ENCODE results near the gene SINHCAF.
"Not testable (repeated sequence)": the region's sequence is repeated elsewhere in the genome, so short reads cannot be mapped to it uniquely, and the experiment has no call there.

Gene SINHCAF

DNA sequence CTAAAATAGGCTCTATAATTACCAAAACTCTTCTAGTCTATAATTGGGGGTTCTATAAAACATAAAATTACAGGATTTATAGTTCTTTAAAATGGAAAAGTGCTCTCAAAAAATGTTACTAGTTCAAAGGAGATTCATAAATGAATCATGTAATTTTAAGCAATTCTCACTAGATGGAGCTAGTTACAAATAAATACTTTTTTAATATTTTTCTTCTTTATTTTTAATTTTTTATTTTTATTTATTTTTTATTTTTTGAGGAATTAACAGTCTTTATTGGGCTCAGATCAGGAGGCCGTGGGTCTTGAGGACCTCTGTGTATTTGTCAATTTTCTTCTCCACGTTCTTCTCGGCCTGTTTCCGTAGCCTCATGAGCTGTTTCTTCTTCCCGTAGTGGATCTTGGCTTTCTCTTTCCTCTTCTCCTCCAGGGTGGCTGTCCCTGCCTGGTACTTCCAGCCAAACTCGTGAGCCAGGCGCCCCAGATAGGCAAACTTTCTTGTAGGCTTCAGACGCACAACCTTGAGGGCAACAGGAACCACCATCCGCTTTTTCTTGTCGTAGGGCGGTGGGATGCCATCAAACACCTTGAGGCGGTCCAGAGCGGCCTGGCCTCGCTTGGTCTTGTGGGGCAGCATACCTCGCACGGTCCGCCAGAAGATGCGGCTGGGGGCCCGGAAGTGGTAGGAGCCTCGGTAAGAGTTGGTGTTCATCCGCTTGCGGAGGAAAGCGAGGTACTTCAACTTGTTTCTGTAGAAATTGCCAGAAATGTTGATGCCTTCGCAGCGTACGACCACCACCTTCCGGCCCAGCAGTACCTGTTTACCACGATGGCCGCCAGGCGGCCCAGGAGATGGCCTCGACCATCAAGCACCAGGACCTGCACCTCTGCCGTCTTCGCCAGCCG lies 74.0 kb downstream of the SINHCAF start:
- peak overlapping the region; percentile 43 for H3K4me3 ChIP-seq (ENCODE audit: low read length)
- TF ChIP-seq, protein P1, sequence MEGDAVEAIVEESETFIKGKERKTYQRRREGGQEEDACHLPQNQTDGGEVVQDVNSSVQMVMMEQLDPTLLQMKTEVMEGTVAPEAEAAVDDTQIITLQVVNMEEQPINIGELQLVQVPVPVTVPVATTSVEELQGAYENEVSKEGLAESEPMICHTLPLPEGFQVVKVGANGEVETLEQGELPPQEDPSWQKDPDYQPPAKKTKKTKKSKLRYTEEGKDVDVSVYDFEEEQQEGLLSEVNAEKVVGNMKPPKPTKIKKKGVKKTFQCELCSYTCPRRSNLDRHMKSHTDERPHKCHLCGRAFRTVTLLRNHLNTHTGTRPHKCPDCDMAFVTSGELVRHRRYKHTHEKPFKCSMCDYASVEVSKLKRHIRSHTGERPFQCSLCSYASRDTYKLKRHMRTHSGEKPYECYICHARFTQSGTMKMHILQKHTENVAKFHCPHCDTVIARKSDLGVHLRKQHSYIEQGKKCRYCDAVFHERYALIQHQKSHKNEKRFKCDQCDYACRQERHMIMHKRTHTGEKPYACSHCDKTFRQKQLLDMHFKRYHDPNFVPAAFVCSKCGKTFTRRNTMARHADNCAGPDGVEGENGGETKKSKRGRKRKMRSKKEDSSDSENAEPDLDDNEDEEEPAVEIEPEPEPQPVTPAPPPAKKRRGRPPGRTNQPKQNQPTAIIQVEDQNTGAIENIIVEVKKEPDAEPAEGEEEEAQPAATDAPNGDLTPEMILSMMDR (conservative IDR thresholded peaks at IDR 0.05; ENCODE audit: low read length) = peak; percentile 50
- peak; percentile 8 for DNase-seq (ENCODE audit: low read depth)

DNA sequence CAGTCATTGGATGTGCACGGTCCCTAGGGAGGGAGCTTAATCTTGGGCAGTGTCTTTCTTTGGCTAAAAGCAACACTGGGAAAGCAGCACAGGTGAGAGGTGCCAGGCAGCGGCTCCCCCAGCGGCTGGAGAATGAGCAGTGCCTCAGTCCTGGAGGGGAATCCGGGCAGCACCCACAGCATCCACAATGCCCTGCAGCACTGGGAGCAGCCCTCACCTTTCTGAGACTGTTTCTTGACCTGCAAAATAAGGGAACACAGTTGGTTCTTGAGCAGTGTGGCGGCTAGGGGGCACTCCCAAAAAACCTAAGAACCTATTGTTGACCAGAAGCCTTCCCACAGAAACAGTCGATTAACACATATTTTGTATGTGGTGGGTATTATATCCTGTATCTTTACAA lies 75.8 kb downstream of the SINHCAF start:
- no peak for DNase-seq (ENCODE audit: low read depth)
- TF ChIP-seq, protein P1 (conservative IDR thresholded peaks at IDR 0.05; ENCODE audit: low read length) = no peak
- H3K4me3 ChIP-seq (ENCODE audit: low read length) = no peak overlapping the region

DNA sequence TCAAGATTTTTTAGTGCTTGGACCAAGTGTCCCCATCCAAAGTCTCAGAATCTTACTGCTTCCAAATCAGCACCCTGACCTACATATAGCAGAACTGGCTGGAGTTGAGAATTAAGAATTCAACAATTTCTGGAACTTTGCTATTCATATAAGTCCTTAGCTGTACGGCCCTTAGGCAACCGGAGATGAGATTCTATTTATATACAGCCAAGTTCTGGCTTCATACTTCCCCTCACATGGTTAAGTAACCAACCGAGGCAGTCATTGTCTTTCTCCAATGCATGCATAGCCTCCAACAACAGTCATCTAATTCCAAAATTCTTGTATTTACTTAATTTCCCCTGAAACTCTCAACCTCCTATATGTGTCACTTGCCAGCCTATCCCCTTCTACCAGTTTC lies 76.6 kb downstream of the SINHCAF start:
- no peak overlapping the region for H3K4me3 ChIP-seq (ENCODE audit: low read length)
- TF ChIP-seq, protein P1 (conservative IDR thresholded peaks at IDR 0.05; ENCODE audit: low read length) = no peak
- DNase-seq (ENCODE audit: low read depth) = no peak

DNA sequence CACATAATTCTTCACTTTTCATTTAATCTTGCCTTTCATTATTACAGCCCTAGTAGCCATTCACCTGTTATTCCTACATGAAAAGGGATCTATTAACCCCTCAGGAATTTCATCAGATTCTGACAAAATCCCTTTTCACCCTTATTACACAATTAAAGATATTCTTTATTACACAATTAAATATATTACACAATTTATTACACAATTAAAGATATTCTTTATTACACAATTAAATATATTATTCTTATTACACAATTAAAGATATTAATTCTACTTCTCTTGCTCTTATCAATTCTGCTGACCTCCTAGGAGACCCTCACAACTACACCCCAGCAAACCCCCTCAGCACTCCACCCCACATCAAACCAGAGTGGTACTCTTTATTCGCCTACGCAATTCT lies 77.1 kb downstream of the SINHCAF start:
- no peak for DNase-seq (ENCODE audit: low read depth)
- TF ChIP-seq, protein P1 (conservative IDR thresholded peaks at IDR 0.05; ENCODE audit: low read length) = no peak
- no peak overlapping the region for H3K4me3 ChIP-seq (ENCODE audit: low read length)

DNA sequence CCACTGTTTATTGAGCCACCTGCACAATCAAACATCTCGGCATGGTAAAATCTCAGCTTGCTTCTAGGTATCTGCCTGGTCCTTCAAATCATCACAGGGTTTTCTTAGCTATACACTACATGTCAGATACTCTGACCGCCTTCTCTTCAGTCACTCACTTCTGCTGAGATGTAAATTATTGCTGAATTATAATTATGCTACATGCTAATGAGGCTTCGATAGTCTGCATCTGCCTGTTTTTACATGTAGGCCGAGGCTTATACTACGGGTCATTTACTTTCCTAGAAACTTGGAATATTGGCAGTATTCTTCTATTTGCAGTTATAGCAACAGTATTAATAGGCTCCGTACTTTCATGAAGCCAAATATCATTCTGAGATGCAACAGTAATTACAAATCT lies 77.6 kb downstream of the SINHCAF start:
- H3K4me3 ChIP-seq (ENCODE audit: low read length) = no peak overlapping the region
- DNase-seq (ENCODE audit: low read depth) = no peak
- TF ChIP-seq, protein P1 (conservative IDR thresholded peaks at IDR 0.05; ENCODE audit: low read length) = no peak

DNA sequence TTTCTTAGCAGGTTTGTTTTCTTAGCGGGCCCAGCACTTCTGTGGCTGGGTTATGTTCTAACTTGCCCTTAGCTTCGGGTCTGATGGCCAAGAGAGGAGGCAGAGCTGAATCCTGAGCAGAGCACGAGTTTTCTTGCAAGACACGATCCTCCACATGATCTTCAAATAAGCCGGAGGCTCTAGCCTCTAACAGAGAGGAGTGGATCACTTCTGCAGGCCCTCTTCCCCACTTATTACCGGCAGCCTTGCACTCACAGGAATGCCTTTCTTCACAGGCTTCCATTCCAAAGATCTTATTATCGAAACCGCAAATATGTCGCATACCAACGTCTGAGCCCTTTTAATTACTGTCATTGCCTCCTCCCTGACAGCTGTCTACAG lies 79.5 kb downstream of the SINHCAF start:
- TF ChIP-seq, protein P1 (conservative IDR thresholded peaks at IDR 0.05; ENCODE audit: low read length) = no peak
- H3K4me3 ChIP-seq (ENCODE audit: low read length) = no peak overlapping the region

DNA sequence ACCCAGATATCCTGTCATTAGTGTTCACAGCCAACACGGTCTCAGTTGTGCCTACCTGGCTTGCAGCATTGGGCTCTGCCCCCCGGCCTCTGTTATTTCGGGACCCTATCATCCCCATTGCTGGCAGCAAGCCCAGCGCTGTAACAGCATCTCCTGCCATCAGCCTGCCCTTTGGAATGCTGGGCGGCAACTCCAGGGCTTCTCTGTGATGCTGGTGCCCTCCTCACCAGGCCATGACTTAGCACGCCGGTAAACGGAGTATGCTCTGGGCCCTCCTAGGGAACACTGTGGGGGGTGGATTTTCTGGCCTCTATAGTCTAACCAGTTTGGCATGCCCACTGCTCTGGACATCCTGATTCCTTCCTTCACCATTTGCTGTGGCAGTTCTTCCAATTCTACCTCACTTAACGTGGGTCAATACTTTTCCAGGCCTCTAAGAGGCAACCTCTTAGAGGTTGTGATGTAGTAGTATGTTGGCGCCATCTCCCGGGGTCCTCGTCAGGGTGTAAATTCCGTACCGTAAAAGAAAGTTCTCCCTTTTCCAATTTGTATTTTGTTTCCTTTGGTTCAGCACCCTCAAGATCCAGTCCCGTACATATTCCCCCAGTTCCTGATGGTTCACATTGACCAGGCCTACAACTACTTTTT lies 80.0 kb downstream of the SINHCAF start:
- TF ChIP-seq, protein P1 (conservative IDR thresholded peaks at IDR 0.05; ENCODE audit: low read length) = no peak
- no peak for DNase-seq (ENCODE audit: low read depth)
- no peak overlapping the region for H3K4me3 ChIP-seq (ENCODE audit: low read length)

More for the DNA sequence above, 79.5 kb downstream of the SINHCAF start:
- peak; percentile 45 for DNase-seq (ENCODE audit: low read depth)

DNA sequence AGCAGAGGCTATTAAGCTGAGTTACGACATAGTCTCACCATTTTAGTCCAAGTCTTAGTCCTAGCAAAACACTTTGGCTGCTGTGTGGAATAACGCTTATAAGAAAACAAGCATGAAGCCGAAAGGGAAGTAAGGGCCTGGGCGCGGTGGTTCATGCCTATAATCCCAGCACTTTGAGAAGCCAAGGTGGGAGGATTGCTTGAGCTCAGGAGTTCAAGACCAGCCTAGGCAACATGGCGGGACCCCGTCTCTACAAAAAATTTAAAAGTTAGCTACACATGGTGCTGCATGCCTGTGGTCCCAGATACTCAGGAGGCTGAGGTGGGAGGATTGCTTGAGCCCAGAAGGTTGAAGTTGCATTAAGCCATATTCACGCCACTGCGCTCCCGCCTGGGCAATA lies 83.5 kb downstream of the SINHCAF start:
- H3K4me3 ChIP-seq (ENCODE audit: low read length); DNase-seq (ENCODE audit: low read depth): not testable (repeated sequence)
